GM19467 (cell line): ENCODE measurements around the gene SPDEF.

Source experiments
- ATAC-seq: cut with Tn5 transposase; IDR thresholded peaks from one replicate; pipeline ENCODE4 v1.9.1; 2021; ENCODE audit warnings: mild to moderate bottlenecking, moderate library complexity; ENCODE audit not compliant: unreplicated experiment

SPDEF gene

DNA sequence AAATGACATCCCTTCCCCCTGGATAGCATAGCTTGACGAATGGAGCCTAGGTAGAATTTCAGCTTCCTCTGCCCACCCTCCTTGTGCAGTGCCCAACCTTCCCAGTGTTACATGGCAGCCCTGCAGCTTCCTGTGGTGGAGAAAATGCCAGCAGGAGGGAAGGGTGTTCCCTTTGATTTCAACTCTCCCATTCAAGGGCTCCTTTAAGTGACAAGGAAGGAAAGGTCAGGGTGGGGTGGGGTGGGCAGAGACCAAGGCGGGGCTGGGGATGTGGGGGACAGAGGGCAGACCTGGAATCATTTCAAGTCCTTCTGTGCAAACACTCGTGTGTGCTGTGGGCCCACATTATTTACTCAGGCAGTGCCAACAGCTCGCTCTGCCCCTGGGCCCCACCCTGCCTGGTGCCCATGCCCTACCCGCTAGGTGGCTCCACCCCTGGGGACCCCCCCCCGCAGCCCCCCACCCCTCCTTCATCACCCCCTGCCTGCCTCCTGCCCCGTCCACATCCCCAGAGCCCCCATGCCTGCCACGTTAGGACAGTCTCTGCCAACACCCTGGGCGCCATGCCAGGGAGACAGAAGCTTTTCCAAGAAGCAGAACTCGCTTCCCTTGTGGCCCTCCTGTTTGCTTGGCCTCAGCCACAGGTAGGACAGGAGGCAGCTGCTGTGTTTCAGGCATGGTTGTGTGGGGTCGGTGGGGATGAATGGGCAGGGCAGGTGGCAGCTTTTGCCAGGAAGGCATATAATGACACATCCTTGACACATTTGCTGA lies 9.4 kb downstream of the SPDEF start:
- ATAC-seq = no peak

DNA sequence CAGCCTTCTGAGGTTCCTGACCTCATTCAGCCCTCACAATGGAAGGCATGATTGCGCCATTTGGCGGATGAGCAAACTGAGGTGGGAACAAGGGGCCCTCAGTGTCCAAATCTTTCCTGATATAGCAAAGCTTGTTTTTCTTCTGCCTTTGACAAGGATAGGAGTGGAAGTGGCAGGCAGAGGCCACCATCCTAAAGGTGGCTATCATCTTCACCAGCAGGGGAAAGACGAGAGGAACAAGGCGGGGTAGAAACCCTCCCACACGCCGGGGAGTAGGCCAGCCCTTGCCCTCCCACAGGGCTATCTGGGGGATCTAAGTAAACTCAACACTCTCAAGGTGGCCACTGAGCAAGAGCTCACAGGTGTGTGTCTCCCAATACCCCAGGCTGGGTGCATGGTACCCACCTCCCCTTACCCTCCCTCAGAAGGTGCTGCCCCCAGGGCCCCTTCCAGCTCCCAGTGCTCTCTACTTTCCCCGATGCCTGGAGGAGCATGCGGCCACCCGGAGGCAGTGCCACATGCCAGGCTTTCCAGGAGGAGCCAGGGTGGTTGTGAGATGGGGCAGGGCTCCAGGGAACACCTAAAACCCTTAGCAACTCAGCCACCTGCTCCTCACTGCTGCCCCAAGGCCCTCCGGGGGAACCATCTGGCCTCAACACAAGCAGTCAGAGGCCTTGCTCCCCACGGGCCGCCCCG lies 11.2 kb downstream of the SPDEF start:
- no peak for ATAC-seq

DNA sequence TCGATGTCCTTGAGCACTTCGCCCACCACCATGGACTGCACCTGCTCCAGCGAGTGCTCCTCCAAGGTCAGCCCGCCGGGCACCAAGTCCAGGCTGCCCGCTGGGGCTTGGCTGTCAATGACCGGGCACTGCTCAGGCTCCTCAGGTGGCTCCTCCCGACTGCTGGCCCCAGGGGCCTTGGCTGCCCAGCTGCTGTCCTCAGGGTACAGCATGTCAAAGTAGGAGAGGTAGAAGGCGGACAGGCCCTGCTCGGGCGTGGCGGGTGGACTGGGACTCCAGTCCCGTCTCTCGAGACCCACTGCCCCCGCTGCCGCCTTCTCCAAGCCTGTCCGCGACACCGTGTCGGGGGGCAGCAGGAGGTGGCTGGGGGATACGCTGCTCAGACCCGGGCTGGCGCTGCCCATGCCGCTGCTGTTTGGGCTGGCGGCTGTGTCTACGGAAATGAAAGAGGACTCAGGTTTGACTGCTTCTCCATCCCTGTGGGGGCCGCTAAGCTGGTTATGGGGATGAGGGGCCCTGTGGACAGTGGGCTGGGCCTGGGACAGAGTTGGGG lies 12.0 kb downstream of the SPDEF start:
- no peak for ATAC-seq

DNA sequence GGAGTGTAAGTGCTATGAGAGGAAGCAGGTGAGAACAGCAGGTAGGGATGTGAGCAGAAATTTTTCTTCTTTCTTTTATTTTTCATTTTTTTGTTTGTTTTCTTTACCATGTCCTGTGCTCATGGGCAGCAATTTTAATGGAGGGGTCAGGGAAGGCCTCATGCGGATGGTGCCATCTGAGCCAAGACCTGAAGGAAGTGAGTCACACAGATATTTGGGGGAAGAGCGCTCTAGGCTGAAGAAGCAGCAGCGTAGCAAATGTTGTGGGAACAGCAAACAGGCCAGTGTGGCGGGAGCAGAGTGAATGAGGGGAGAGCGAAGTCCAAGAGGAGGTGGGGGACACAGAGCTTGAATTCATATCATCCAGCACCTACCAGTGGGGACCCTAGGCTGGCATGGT lies 12.7 kb downstream of the SPDEF start:
- no peak for ATAC-seq

DNA sequence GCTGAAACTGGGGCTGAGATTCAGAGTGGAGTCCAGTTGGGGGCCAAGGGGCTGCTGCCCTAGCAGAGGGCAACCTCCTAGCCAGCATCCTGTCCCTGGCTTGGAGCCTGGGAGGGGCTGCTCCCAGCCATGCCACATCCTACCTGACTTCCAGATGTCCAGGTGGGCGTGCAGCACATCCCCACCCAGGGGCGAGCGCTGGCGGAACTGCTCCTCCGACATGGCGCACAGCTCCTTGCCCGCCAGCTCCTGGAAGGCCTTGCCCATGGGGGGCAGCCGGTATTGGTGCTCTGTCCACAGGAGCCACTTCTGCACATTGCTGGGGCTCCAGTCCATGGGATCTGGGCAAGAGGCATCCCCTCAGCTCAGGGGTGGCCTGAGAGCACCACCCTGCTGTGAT lies 15.3 kb downstream of the SPDEF start:
- ATAC-seq = no peak

DNA sequence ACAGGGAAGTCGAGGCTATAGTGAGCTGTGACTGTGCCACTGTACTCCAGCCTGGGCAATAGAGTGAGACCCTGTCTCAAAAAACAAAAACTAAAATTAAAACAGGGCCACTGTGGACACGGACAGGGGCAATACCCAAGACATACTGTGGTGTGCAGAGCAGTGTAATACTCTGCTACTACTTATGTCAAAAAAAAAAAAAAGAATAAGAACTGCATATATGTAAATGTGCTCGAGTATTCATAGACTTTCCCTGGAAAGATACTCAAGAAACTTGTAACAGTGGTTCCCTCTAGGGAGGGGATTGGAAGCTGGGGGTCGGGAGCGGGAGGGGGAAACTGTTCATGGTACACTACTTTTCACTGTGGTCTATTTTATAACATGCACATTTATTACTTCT lies 15.9 kb downstream of the SPDEF start:
- no peak for ATAC-seq

DNA sequence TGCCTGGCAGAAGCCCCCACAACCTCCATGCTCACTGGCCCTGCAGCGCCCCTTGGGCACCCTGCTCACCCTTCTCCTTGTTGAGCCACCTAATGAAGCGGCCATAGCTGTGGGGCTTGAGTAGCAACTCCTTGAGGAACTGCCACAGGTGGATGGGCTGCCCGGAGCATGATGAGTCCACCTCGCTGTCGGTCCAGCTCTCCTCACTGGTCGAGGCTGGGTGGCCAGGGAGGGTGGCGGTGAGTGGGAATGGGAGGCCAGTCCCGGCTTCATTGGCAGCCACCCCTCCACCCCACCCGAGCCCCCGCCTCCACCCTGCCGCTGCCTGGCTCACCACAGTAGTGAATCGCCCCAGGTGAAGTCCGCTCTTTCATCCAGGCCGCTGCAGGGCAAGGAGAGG lies 16.9 kb downstream of the SPDEF start:
- no peak for ATAC-seq

DNA sequence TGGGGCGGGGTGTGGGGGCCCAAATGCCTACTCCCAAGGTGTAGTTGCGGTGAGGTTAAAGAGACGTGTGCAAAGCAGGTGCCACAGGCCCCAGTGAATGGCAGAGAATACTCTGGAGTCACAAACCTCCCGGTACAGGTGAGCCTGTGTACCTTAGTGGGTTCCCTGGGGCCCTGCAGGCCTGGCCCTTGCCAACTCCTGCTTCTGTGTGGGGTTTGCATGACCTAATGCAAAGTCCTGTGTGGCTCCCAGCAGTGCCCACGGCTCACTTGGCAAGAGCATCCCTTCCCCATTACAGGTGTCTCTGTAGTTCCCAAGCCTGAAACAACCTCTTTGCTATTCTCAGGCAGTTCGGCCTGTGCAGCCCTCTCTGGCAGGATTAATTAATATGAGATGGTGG lies 17.5 kb downstream of the SPDEF start:
- no peak for ATAC-seq

DNA sequence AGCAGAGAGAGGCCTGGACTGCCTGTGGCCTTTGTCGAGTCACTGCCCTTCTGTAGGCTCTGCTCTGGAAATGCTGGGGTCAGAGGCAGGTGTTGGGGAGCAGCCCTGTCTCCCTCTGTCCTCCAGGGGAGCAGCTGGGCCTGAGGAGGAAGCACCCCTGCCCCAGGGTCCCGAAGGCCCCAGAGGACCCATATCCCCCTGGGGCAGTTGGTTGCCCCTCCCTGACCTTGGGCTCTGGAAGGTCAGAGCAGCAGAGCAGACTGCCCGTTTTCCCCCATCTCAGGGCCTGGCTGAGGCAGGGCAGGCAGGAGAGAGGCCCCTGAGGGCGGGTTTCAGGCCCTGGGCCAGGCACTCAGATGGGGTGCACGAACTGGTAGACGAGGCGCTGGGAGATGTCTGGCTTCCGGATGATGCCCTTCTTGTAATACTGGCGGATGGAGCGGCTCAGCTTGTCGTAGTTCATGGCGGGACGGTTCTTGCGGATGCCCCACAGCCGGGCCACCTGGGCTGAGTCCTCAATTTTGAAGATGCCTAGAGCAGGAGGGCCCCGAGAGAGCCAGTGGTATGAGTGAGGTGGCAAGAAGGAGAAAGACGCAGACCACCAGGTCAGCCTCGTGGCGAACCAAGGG lies 18.1 kb downstream of the SPDEF start:
- ATAC-seq = no peak

DNA sequence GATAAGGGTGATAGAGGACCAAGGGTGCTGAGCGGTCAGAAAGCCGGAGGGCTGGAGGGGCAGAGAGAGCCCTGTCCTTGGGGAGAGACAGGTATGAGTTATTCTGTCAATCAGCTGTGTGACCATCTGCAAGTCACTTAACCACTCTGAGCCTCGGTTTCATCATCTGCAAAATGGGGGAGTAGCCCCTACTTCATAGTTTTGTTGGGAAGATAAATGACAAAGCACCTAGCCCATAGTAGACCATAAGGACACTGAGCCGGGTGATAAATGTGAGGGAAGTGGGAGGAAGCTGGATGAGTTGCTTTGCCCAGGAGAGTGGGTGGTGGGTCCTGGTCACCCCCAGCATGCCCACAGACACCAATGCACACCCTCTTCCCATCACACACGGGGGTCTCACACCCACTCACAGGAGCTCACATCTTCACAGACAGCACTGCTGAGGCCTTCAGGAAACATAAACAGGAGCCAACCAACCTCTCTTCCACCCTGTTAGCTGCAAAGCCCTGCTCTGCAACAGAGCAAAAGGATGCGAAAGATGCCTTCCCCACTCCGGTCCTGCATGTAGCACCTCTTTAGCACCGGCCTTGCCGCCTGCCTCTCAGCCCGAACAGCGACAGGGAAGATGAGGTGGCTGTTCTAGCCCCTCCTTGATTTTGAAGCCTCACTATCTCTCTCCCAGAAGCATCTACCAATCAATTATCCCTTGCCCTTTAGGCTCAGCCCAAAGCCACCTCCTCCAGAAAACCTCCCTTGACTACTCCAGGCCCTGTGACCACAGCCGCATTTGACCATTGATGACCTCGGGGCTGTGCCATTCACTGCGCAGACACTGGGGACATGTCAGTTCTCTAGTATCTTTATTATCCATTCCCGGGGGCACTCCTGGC lies 18.9 kb downstream of the SPDEF start:
- no peak for ATAC-seq

DNA sequence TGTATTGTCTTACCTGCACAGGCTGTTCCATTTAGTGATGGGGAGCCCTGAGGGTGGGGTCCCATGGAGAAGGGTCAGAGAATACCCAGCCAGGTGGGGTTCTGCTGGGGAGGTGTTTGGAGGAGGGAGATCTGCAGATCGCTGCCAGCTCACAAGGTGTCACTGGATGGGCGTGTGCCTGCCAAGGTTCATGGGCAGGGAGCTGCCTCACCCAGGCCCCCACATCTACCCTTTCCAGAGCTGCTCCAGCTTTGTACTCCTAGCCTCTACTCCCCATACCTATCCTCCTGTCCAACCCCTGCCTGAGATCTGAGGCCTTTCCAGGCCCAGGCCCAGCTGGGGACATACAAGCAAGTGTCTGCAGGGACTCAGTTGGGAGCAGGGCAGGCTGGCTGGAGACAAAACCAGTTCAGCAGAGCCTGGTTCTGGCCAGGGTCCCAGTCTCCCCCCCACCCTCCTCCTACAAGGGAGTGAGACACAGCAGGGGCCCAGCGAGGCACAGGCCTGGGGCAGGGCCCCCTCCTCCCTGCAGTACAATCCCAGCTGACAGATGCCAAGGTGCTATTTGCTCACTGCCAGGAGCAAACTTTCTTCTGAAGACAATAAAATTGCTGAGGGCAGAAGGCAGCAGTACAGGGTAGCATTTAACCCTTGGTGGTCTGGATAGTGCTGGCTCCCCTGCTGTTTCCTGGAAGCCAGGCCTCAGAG lies 19.7 kb downstream of the SPDEF start:
- no peak for ATAC-seq

DNA sequence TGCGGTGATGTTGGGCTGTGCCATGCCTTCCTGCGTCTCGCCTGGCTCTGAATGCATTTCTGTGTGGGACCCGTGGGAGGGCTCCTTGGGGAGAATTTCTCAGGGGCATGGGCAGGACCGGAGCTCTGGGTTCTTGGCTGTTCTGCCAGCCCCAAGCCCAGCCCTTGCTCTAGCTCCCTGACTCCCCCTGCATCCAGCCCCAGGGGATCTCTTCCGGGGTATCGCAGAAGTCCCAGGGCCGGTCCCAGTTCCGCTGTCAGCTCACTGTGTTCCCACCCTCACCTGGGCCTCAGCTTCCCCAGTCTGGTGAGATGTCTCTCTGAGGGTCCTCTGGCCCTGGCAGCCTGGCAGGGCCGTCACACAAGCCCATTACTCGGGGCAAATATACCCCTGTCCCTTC lies 20.5 kb downstream of the SPDEF start:
- ATAC-seq = no peak

DNA sequence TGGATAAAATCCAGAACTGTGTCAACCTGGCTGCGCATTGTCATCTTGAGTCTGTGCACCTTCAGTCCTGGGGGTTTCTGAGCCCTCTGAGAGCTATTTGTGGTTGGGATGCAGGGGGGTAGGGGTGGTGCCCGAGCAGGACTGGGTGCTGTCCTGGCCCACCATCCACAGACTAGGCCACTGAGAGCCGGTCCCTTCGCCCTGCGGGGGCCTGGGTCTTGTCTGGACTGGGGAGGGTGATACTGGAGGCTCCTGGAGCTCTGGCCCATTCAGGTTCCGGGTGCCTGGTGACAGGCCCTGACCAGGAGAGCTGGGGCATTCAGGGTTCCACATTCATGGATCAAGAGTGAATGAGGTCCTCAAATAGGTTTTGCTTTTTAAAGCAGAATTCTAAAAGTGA lies 20.9 kb downstream of the SPDEF start:
- no peak for ATAC-seq

DNA sequence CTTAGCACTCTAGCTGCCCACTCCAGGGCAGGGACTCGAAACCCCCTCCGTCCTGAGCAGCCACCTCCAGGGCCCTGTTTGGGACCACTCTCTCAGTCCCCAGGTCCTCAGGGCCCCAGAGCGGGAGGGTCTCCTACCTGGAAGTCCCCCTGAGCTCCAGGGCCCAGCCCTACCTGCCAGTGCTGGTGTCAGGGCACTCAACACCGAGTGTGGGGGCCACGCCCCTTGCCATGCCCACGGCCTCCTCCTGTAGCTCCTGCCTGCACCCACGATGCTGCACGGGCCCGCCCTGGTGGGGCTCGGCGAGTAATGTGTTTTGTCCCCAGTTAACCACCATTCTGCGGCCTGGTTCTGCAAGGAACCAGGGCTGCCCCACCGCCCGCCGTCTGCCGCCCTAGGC lies 21.5 kb downstream of the SPDEF start:
- no peak for ATAC-seq

DNA sequence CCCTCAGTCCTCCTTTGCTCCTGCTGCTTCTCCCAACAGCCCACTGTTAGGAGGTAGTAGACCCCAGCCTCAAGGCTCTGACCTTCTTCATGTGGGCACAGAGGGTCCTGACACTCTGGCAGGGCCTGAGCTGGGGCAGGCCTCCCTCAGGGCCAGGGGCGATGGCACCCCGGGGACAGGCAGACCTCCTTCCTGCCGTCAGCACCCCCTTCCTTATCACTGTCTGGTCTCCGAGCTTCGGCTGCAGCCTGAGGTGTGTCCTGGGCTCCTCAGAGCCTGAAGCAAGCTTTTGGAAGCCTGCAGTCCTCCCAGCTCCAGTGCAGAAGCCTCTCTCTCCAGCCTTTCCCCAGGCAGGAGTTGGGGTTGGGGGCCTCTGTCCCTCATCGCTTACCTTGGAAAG lies 22.0 kb downstream of the SPDEF start:
- ATAC-seq = no peak

DNA sequence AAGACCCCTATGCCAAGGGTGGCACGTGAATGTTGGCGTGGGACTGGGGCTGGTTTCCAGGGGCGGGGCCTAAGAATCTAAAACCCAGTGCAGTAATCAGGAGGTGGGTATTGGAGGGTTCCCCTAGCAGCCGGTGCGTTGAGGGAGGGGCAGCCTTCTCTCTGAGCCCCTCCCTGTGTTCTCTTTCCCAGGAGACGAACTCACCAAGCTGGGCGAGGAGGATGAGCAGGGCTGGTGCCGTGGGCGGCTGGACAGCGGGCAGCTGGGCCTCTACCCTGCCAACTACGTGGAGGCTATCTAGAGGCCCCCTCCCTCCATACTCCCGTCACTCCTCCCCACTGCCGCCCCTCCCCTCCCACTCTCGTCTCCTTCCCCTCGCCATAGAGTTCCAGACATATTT lies 23.9 kb downstream of the SPDEF start:
- ATAC-seq = no peak

DNA sequence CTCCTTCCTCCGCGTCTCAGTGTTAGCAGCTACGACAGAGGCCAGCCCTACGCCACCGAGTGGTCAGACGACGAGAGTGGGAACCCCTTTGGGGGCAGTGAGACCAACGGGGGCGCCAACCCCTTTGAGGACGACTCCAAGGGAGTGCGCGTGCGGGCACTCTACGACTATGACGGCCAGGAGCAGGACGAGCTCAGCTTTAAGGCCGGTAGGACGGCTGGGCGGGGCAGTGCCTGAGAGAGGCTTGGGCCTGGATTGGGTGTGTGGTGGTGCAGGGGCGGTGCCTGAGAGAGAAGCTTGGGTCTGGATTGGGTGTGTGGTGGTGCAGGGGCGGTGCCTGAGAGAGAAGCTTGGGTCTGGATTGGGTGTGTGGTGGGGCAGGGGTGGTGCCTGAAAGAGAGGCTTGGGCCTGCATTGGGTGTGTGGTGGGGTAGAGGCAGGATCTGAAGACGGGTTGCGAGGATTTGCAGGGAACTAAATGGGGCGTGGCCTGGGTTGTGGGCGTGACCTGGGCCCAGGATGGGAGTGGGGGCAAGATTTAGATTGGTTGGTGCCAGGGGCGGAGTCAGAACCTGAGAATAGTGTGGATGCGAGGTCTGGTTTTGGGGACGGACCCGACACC lies 24.4 kb downstream of the SPDEF start:
- ATAC-seq = no peak

DNA sequence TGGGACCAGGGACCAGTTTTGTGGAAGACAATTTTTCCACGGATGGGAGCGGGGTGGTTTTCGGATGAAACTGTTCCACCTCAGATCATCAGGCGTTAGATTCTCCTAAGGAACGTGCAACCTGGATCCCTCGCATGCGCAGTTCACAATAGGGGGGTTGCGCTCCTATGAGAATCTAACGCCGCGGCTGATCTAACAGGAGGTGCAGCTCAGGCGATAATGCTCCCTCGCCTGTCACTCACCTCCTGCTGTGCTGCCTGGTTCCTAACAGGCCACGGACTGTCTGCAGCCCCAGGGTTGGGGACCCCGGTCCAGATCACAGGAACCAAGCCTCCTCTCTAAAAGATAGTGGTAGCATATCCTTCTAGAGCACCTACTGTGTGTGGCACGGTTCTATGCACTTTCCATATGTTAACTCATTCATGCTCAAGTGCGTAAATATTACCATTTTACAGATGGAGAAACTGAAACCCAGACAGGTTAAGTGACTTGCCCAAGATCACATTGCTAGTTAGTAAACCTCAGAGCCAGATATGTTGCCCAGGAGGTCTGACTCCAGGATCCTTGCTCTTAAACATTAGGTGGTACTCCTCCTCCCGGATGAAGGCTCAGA lies 25.3 kb downstream of the SPDEF start:
- ATAC-seq = no peak

DNA sequence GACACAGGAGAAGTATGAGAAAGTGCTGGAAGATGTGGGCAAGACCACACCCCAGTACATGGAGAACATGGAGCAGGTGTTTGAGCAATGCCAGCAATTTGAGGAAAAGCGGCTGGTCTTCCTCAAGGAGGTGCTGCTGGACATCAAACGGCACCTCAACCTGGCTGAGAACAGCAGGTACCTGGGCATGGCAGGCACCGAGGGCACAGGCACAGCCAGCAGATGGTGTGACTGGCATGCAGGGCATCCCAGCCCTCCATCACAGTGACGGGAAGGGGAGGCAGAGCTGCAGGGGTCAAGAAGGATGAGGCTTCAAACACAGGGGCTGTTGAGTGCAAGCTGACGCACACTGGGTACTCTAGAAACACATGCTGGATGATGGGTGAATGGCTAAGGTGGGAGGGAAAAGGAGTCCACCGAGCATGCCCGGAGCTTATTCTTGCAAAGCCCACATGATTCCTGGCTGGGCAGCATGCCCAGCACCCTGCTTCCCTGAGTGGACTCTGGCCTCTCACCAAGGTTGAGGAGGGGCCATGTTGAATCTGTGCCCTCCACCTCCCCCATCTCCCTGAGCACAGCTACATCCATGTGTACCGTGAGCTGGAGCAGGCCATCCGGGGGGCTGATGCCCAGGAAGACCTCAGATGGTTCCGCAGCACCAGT lies 26.3 kb downstream of the SPDEF start:
- ATAC-seq = no peak
